B cell (primary cell): ENCODE data around the gene ADGRD1.

Experiments used
- CTCF ChIP-seq: fragments of 200-600 bp; IDR thresholded peaks from one replicate; pipeline ENCODE4 v1.8.0; 2022; ENCODE audit warnings: antibody characterized with exemption, mild to moderate bottlenecking
- EZH2 ChIP-seq: IDR thresholded peaks from 2 replicates; pipeline ENCODE4 v1.6.1; 2012; ENCODE audit warnings: borderline replicate concordance, low read depth, mild to moderate bottlenecking, moderate library complexity, low read length; ENCODE audit not compliant: insufficient read depth, poor library complexity, severe bottlenecking

GRCh38 chr12:131055093-131055465, 101.4 kb downstream of the ADGRD1 start:
- TF ChIP-seq CTCF (no peak), EZH2 (no peak)
